ENCODE data around the gene NLRP5. TPM values are rescaled to one million over a fixed set of nuclear protein-coding genes. Genes with fewer than 3 reads are reported as not detected.
"Not testable (repeated sequence)": the region's sequence is repeated elsewhere in the genome, so short reads cannot be mapped to it uniquely, and the experiment has no call there.

NLRP5 gene
- total RNA-seq, 1 donor from 2014 or later: not detected

GRCh38 chr19:56098731-56099568, 112.4 kb downstream of the NLRP5 start:
- no peak for DNase-seq (ENCODE audit: low read depth)

- DNase-seq (ENCODE audit: low read depth): no peak
Observed at GRCh38 chr19:56099638-56100539, 113.3 kb downstream of the NLRP5 start.

- DNase-seq (ENCODE audit: low read depth): no peak
Observed at GRCh38 chr19:56101095-56101494, 114.5 kb downstream of the NLRP5 start.

GRCh38 chr19:56101746-56102535, 115.4 kb downstream of the NLRP5 start:
- DNase-seq (ENCODE audit: low read depth): no peak

- no peak for DNase-seq (ENCODE audit: low read depth)
Observed at GRCh38 chr19:56103027-56103614, 116.5 kb downstream of the NLRP5 start.

- DNase-seq (ENCODE audit: low read depth): no peak
Observed at GRCh38 chr19:56104423-56104822, 117.8 kb downstream of the NLRP5 start.

GRCh38 chr19:56105090-56105701, 118.6 kb downstream of the NLRP5 start:
- DNase-seq (ENCODE audit: low read depth): peak; percentile 89

- DNase-seq (ENCODE audit: low read depth): not testable (repeated sequence)
Observed at GRCh38 chr19:56105831-56106396, 119.3 kb downstream of the NLRP5 start.

- no peak for DNase-seq (ENCODE audit: low read depth)
Observed at GRCh38 chr19:56106397-56106849, 119.8 kb downstream of the NLRP5 start.

GRCh38 chr19:56106993-56107392, 120.4 kb downstream of the NLRP5 start:
- no peak for DNase-seq (ENCODE audit: low read depth)

GRCh38 chr19:56107626-56108351, 121.2 kb downstream of the NLRP5 start:
- DNase-seq (ENCODE audit: low read depth): no peak

- DNase-seq (ENCODE audit: low read depth): no peak
Observed at GRCh38 chr19:56108447-56109195, 122.0 kb downstream of the NLRP5 start.

- no peak for DNase-seq (ENCODE audit: low read depth)
Observed at GRCh38 chr19:56109226-56109625, 122.7 kb downstream of the NLRP5 start.

- peak; percentile 79 for DNase-seq (ENCODE audit: low read depth)
Observed at GRCh38 chr19:56110515-56111448, 124.2 kb downstream of the NLRP5 start.

Data from renal cortical epithelial cell (primary cell).